Measurements from ENCODE around the gene CLEC1B.
"Not testable (repeated sequence)": the region's sequence is repeated elsewhere in the genome, so short reads cannot be mapped to it uniquely, and the experiment has no call there.

CLEC1B gene

DNA sequence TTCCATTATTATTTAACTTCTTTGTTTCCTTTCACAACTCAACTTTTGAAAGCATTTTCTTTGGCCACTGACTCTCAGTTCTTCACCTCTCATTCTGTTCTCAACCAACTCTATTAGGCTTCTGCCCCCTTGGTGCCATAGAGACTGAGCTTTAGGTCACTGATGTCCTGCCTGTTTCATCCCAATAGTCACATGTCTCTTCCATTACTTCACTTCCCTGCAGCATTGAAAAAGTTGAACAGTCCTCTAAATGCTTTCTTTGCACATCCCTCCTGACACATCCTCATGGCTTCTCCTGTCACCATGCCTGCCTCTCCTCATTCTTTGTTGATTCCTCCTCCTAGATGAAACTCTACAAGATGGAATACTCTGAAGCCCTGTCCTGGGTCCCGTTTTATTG, 25.0 kb downstream of the CLEC1B start:
- no peak for DNase-seq

DNA sequence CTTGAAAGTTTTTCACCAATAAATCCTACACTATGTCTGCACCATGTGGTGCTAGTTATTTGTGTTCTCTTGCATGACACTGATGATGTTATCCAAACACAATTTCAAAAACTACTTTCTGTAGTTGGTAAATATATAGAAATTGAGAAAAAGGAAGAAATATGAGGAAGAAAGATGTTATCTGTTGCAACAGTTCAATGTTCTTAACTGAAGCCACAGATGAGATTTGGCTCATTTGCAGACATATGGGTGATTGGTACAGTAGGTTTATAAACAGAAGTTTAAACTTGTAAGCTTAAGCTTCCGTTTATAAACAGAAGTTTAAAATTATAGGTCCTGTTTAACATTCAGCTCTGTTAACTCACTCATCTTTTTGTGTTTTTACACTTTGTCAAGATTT, 27.7 kb downstream of the CLEC1B start, which contains the start of gene CLEC12A:
CLEC12A (plus strand) TSS at position 229 of the 400 bp plus-strand sequence. CDS start 188 bp downstream, outside the sequence.
- no peak for DNase-seq

GRCh38 chr12:9969673-9970072, 29.2 kb downstream of the CLEC1B start:
- no peak for DNase-seq

DNA sequence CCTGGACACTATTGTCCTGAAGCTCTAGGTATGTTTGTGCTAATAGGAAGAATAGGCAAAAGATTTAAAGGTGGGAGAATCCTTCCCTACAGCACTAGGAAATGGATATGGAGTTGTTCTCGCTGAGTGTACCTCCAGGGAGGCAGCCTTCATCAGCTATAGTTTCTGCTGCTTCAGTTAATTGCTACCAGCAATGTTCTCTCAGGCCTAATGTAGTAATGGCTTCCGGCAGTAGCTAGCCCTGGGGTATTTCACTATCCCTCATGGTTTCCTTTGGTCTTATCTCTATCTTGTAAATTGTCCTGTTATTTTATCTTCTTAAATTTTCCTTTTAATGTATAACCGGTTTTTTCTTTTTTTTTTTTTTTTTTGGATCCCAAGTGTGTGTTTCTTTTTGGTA, 37.0 kb downstream of the CLEC1B start:
- no peak for DNase-seq

- DNase-seq, result no peak
These were observed 37.8 kb downstream of the CLEC1B start for GRCh38 chr12:9961106-9961505.

- no peak for DNase-seq
These were observed 38.3 kb downstream of the CLEC1B start for GRCh38 chr12:9960590-9960989.

- DNase-seq, result no peak
These were observed 41.1 kb downstream of the CLEC1B start for GRCh38 chr12:9957834-9958233.

- not testable (repeated sequence) for DNase-seq
These were observed 45.8 kb downstream of the CLEC1B start for GRCh38 chr12:9952954-9953729.

GRCh38 chr12:9951026-9951675, 47.8 kb downstream of the CLEC1B start:
- peak; percentile 23 to 35 for DNase-seq

- DNase-seq, result no peak
These were observed 50.2 kb downstream of the CLEC1B start for GRCh38 chr12:9948606-9949296.

DNA sequence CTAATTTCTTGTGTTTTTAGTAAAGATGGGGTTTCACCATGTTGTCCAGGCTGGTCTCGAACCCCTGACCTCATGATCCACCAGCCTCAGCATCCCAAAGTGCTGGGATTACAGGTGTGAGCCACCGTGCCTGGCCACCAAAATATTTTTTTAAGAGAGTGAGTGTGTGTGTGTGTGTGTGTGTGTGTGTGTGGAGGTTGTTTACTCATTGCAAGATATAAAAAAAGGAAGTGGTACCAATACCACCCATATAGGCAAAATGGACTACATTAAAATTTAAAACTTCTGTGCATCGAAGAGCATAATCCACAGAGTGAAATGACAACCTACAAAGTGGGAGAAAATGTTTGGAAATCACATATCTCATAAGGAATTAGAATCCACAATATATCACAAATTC, 51.2 kb downstream of the CLEC1B start:
- DNase-seq, result no peak

DNA sequence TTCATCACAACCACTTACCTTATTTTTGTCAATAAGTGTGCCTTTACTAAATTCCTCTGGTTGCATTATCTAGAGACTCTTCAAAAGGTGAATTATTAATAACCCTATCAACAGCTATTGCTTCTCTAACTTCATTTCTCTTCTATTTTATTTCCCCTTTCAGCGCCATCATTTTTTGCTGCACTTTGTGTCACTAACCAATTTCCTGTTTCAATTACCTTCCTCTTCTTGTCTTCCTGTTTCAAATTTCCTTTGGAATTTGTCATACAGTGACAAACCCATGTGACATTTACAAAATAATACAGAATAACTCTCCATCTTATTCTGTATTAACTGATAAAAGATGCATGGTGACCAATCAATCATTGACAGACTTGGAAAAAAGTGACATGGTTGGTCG, 54.5 kb downstream of the CLEC1B start:
- no peak for DNase-seq

- DNase-seq, result peak in 1 of 2 experiments; percentile 23
These were observed 55.7 kb downstream of the CLEC1B start for GRCh38 chr12:9943240-9943639.

Measured in activated T-cell treated with anti-CD3 and anti-CD28 coated beads, Interleukin-2, amount 50 U/mL, for 48 hours (primary cell).